K562 (cell line): ENCODE results near the gene CNKSR3. TPM values are rescaled to one million over a fixed set of nuclear protein-coding genes. Genes with fewer than 3 reads are reported as not detected.

Source experiments
- BACH1 ChIP-seq: fragments of 200-800 bp; sonication (Bioruptor generic); IDR thresholded peaks from 2 replicates; pipeline ENCODE4 v1.6.1; 2016; ENCODE audit warnings: missing genetic modification characterization, missing compliant biosample characterization
- CBX3 ChIP-seq, 2 experiments: IDR thresholded peaks; 1 replicate in 1 of 2; 2 replicates in 1 of 2; pipeline ENCODE4 v1.6.1; 2012; ENCODE audit warnings: inconsistent platforms in 2 of 2, low read length in 2 of 2, borderline replicate concordance in 1 of 2, control low read depth in 1 of 2
- ETV6 ChIP-seq, 3 experiments: fragments of 150-350 bp in 1 of 3; sonication (generic) in 1 of 3; formaldehyde crosslinking in 1 of 3; IDR thresholded peaks; 2 replicates each; pipeline versions ENCODE4 v1.6.1 to v1.8.0; 2014 to 2022; ENCODE audit warnings: borderline replicate concordance in 2 of 3, low read depth in 2 of 3, antibody characterized with exemption in 1 of 3, low read length in 1 of 3, mild to moderate bottlenecking in 1 of 3, missing genetic modification reagents in 1 of 3
- FOXP1 ChIP-seq: sonication (generic); formaldehyde crosslinking; IDR thresholded peaks from 2 replicates; pipeline ENCODE4 v1.8.0; 2022; ENCODE audit warnings: mild to moderate bottlenecking, missing genetic modification reagents
- HMBOX1 ChIP-seq: sonication (generic); IDR thresholded peaks from 2 replicates; pipeline ENCODE4 v1.6.1; 2016
- HMG20A ChIP-seq: fragments of 450-650 bp; formaldehyde crosslinking; conservative IDR thresholded peaks from 2 replicates; pipeline ENCODE4 v1.4.0; 2020; ENCODE audit warnings: mild to moderate bottlenecking, mixed read lengths
- HNRNPK ChIP-seq: fragments of 200-400 bp; formaldehyde crosslinking; IDR thresholded peaks from one replicate; pipeline ENCODE4 v1.6.1; 2018; ENCODE audit warnings: mild to moderate bottlenecking, low read depth, low read length; ENCODE audit not compliant: poor library complexity, severe bottlenecking
- HNRNPL ChIP-seq: fragments of 200-400 bp; formaldehyde crosslinking; IDR thresholded peaks from 2 replicates; pipeline ENCODE4 v1.6.1; 2017; ENCODE audit warnings: low read depth, mild to moderate bottlenecking, low read length
- POLR2AphosphoS2 ChIP-seq: IDR thresholded peaks from 2 replicates; pipeline ENCODE4 v1.6.1; 2012; ENCODE audit warnings: low read length, improper control_type of control experiment
- POLR3A ChIP-seq: IDR thresholded peaks from 2 replicates; pipeline ENCODE4 v1.6.1; 2011; ENCODE audit warnings: borderline replicate concordance, mild to moderate bottlenecking, moderate library complexity; ENCODE audit not compliant: insufficient read length, insufficient read depth; ENCODE audit errors: extremely low read depth
- SPI1 ChIP-seq: IDR thresholded peaks from 2 replicates; pipeline ENCODE4 v1.6.1; 2011; ENCODE audit warnings: low read depth, low read length, control low read depth, borderline replicate concordance
- SRSF9 ChIP-seq: fragments of 200-400 bp; formaldehyde crosslinking; IDR thresholded peaks from 2 replicates; pipeline ENCODE4 v1.6.1; 2017; ENCODE audit warnings: low read depth, low read length, borderline replicate concordance
- TAF7 ChIP-seq: fragments of 450-650 bp; IDR thresholded peaks from 2 replicates; pipeline ENCODE4 v1.6.1; 2016; ENCODE audit warnings: missing genetic modification characterization, missing compliant biosample characterization
- ZKSCAN8 ChIP-seq: fragments of 200-800 bp; sonication (Bioruptor generic); IDR thresholded peaks from 2 replicates; pipeline ENCODE4 v1.6.1; 2016; ENCODE audit warnings: missing genetic modification characterization, missing compliant biosample characterization
- ZNF134 ChIP-seq: fragments of 250-450 bp; sonication (Bioruptor Pico); conservative IDR thresholded peaks from 2 replicates; pipeline ENCODE4 v1.4.0; 2020
- ZNF24 ChIP-seq: fragments of 450-650 bp; IDR thresholded peaks from 2 replicates; pipeline ENCODE4 v1.6.1; 2016
- ZNF41 ChIP-seq: fragments of 250-450 bp; sonication (Bioruptor Pico); conservative IDR thresholded peaks from 2 replicates; pipeline ENCODE4 v1.4.0; 2020; ENCODE audit warnings: mild to moderate bottlenecking
- polyA plus RNA-seq, 8 experiments: library from polyadenylated mRNA; depleted of rRNA in 4 of 8; stranded (reverse) in 5 of 8; unstranded in 3 of 8; fragments of >200 nt; fragmentation: Nextera tagmentation in 2 of 8; fragmentation: Illumina TruSeq in 1 of 8; extraction: Ambion mirVana in 2 of 8; extraction: Trizol in 1 of 8; gene quantifications; 2 replicates each; pipeline versions ENCODE4 v1.2.1 to v1.2.3, GENCODE V29; 2011 to 2014; ENCODE audit warnings: inconsistent platforms in 1 of 8, missing spikeins in 1 of 8
- total RNA-seq, 7 experiments: library from RNA; depleted of rRNA in 6 of 7; stranded (reverse); fragments of >200 nt in 6 of 7; fragmentation: Illumina TruSeq in 2 of 7; extraction: Trizol in 2 of 7; gene quantifications; 2 replicates each; pipeline versions ENCODE4 v1.2.1 to v1.2.3, GENCODE V29; 2011 to 2021; ENCODE audit warnings: low replicate concordance in 1 of 7
- TF ChIP-seq, protein P1 (sequence below), 2 experiments: fragments of 450-650 bp; conservative IDR thresholded peaks; 2 replicates each; pipeline ENCODE4 v1.6.1; 2017; ENCODE audit warnings: mild to moderate bottlenecking in 2 of 2, moderate library complexity in 2 of 2
- TF ChIP-seq, protein P2 (sequence below): fragments of 450-650 bp; formaldehyde crosslinking; IDR thresholded peaks from 2 replicates; pipeline ENCODE4 v1.4.0; 2020; ENCODE audit warnings: mild to moderate bottlenecking, moderate library complexity
- TF ChIP-seq, protein P3 (sequence below): fragments of 450-650 bp; formaldehyde crosslinking; IDR thresholded peaks from 2 replicates; pipeline ENCODE4 v1.4.0; 2020; ENCODE audit warnings: mild to moderate bottlenecking, moderate library complexity
- TF ChIP-seq, protein P4 (sequence below): sonication (generic); formaldehyde crosslinking; IDR thresholded peaks from 2 replicates; pipeline ENCODE4 v1.8.1; 2022; ENCODE audit warnings: missing genetic modification reagents

Gene CNKSR3
- total and polyA plus RNA-seq, 9 of the 15 experiments (the other 6 are each of a cell fraction or from before 2014, with no cell fraction given) = 4.5 to 29.6 (median 9.5) TPM

DNA sequence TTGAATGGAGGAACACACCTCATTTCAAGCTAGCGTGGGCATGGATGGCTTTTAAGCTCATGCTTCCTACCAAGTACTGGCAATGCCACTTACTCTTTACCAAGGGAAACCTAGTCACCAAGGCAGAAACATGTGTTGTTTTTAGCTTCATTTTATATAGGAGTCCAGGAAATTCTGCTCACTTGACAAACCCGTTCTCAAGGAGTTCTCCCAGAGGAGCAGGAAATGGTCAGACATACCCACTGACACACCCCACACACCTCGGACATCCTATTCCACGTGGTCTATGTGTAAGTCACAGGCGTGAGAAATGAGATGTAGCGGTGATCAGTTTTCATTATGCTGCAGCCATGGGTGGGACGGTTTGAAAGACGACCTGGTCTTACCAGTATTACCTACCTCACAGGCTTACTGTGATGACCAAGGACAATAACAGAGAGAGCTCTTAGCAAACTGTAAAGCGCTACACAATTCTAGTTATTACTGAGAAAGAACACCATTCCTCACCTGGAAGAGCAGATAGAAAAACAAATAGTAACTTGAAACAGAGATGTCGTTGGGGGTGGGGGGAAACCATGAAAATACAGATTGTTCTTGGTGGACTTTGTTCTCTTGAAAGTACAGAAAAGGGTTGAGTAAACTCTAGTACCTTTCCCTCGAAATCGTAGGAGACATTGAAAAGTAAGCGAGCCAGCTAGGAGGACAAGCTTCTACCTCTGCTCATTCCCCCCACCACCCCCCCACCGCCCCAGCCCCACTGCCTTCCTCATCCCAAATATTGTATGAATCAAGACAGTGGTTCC lies 1.7 kb downstream of the CNKSR3 start (continued):
- TF ChIP-seq POLR3A (no peak), ZNF24 (no peak), TAF7 (tag) (no peak), ZKSCAN8 (CRISPR knock-in tag) (no peak), CBX3 (IDR thresholded peaks at IDR 0.05; ENCODE audit: borderline replicate concordance in 1 of 2, low read length in 2 of 2) (peak in 1 of 2 experiments; percentile 37; a peak in 1 of 3 replicates), FOXP1 (no peak), ZNF41 (CRISPR knock-in tag) (no peak), BACH1 (tag) (no peak), HNRNPK (no peak), HMBOX1 (peak; percentile 52), ETV6 (IDR thresholded peaks at IDR 0.05; ENCODE audit: borderline replicate concordance in 1 of 2, low read depth in 2 of 2, low read length in 1 of 2) (no peak), ETV6 (CRISPR knock-in tag; IDR thresholded peaks at IDR 0.05; ENCODE audit: borderline replicate concordance) (no peak), SRSF9 (no peak), SPI1 (no peak), ZNF134 (no peak), POLR2AphosphoS2 (no peak), HMG20A (CRISPR knock-in tag) (no peak), HNRNPL (peak; percentile 37; the same call in 1 of the 2 replicates)
- TF ChIP-seq, protein P1, sequence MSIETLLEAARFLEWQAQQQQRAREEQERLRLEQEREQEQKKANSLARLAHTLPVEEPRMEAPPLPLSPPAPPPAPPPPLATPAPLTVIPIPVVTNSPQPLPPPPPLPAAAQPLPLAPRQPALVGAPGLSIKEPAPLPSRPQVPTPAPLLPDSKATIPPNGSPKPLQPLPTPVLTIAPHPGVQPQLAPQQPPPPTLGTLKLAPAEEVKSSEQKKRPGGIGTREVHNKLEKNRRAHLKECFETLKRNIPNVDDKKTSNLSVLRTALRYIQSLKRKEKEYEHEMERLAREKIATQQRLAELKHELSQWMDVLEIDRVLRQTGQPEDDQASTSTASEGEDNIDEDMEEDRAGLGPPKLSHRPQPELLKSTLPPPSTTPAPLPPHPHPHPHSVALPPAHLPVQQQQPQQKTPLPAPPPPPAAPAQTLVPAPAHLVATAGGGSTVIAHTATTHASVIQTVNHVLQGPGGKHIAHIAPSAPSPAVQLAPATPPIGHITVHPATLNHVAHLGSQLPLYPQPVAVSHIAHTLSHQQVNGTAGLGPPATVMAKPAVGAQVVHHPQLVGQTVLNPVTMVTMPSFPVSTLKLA (conservative IDR thresholded peaks at IDR 0.05) = peak; percentile 41 to 77
- TF ChIP-seq, protein P2, sequence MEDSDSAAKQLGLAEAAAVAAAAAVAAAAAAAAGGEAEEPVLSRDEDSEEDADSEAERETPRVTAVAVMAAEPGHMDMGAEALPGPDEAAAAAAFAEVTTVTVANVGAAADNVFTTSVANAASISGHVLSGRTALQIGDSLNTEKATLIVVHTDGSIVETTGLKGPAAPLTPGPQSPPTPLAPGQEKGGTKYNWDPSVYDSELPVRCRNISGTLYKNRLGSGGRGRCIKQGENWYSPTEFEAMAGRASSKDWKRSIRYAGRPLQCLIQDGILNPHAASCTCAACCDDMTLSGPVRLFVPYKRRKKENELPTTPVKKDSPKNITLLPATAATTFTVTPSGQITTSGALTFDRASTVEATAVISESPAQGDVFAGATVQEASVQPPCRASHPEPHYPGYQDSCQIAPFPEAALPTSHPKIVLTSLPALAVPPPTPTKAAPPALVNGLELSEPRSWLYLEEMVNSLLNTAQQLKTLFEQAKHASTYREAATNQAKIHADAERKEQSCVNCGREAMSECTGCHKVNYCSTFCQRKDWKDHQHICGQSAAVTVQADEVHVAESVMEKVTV (CRISPR knock-in tag) = no peak
- TF ChIP-seq, protein P3, sequence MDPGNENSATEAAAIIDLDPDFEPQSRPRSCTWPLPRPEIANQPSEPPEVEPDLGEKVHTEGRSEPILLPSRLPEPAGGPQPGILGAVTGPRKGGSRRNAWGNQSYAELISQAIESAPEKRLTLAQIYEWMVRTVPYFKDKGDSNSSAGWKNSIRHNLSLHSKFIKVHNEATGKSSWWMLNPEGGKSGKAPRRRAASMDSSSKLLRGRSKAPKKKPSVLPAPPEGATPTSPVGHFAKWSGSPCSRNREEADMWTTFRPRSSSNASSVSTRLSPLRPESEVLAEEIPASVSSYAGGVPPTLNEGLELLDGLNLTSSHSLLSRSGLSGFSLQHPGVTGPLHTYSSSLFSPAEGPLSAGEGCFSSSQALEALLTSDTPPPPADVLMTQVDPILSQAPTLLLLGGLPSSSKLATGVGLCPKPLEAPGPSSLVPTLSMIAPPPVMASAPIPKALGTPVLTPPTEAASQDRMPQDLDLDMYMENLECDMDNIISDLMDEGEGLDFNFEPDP (CRISPR knock-in tag) = no peak
- TF ChIP-seq, protein P4, sequence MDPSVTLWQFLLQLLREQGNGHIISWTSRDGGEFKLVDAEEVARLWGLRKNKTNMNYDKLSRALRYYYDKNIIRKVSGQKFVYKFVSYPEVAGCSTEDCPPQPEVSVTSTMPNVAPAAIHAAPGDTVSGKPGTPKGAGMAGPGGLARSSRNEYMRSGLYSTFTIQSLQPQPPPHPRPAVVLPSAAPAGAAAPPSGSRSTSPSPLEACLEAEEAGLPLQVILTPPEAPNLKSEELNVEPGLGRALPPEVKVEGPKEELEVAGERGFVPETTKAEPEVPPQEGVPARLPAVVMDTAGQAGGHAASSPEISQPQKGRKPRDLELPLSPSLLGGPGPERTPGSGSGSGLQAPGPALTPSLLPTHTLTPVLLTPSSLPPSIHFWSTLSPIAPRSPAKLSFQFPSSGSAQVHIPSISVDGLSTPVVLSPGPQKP = no peak
